K562 (cell line): ENCODE data around the gene EPB42. TPM values are rescaled to one million over a fixed set of nuclear protein-coding genes. Genes with fewer than 3 reads are reported as not detected.

ENCODE experiments used
- DPF2 ChIP-seq: fragments of 450-650 bp; IDR thresholded peaks from 2 replicates; pipeline ENCODE4 v1.6.1; 2016
- ESRRA ChIP-seq: fragments of 450-650 bp; IDR thresholded peaks from 2 replicates; pipeline ENCODE4 v1.6.1; 2014; ENCODE audit warnings: low read depth, mild to moderate bottlenecking, moderate library complexity, borderline replicate concordance
- MGA ChIP-seq: fragments of 450-650 bp; IDR thresholded peaks from 2 replicates; pipeline ENCODE4 v1.6.1; 2016; ENCODE audit warnings: mild to moderate bottlenecking, moderate library complexity
- RAD21 ChIP-seq, 2 experiments: fragments of 250-450 bp in 1 of 2; fragments of 450-650 bp in 1 of 2; sonication (Bioruptor Pico) in 1 of 2; formaldehyde crosslinking in 1 of 2; IDR thresholded peaks in 1 of 2; conservative IDR thresholded peaks in 1 of 2; 2 replicates each; pipeline versions ENCODE4 v1.4.0 to v1.8.0; 2020 to 2022; ENCODE audit warnings: mild to moderate bottlenecking in 2 of 2, moderate library complexity in 1 of 2
- TBL1XR1 ChIP-seq, 2 experiments: IDR thresholded peaks; 2 replicates each; pipeline ENCODE4 v1.6.1; 2012; ENCODE audit warnings: improper control_type of control experiment in 2 of 2, low read length in 2 of 2, mild to moderate bottlenecking in 1 of 2
- ZBTB33 ChIP-seq: sonication (generic); formaldehyde crosslinking; IDR thresholded peaks from 2 replicates; pipeline ENCODE4 v1.8.1; 2023; ENCODE audit warnings: mild to moderate bottlenecking, missing genetic modification reagents
- ZNF239 ChIP-seq: fragments of 250-450 bp; sonication (Bioruptor Pico); IDR thresholded peaks from 2 replicates; pipeline ENCODE4 v1.4.0; 2020; ENCODE audit warnings: mild to moderate bottlenecking
- ZNF644 ChIP-seq: fragments of 200-800 bp; sonication (Bioruptor generic); IDR thresholded peaks from 2 replicates; pipeline ENCODE4 v1.6.1; 2016; ENCODE audit warnings: low read depth, missing genetic modification characterization, missing compliant biosample characterization
- ZNF655 ChIP-seq: fragments of 250-450 bp; sonication (Bioruptor Pico); IDR thresholded peaks from 2 replicates; pipeline ENCODE4 v1.5.0; 2021
- polyA plus RNA-seq, 8 experiments: library from polyadenylated mRNA; depleted of rRNA in 4 of 8; stranded (reverse) in 5 of 8; unstranded in 3 of 8; fragments of >200 nt; fragmentation: Nextera tagmentation in 2 of 8; fragmentation: Illumina TruSeq in 1 of 8; extraction: Ambion mirVana in 2 of 8; extraction: Trizol in 1 of 8; gene quantifications; 2 replicates each; pipeline versions ENCODE4 v1.2.1 to v1.2.3, GENCODE V29; 2011 to 2014; ENCODE audit warnings: inconsistent platforms in 1 of 8, missing spikeins in 1 of 8
- total RNA-seq, 7 experiments: library from RNA; depleted of rRNA in 6 of 7; stranded (reverse); fragments of >200 nt in 6 of 7; fragmentation: Illumina TruSeq in 2 of 7; extraction: Trizol in 2 of 7; gene quantifications; 2 replicates each; pipeline versions ENCODE4 v1.2.1 to v1.2.3, GENCODE V29; 2011 to 2021; ENCODE audit warnings: low replicate concordance in 1 of 7

Gene EPB42
- total and polyA plus RNA-seq, 9 of the 15 experiments (the other 6 are each of a cell fraction or from before 2014, with no cell fraction given), result 0.38 to 2.3 (median 1.4) TPM

- TF ChIP-seq MGA (no peak), ZBTB33 (CRISPR knock-in tag) (no peak), RAD21 (CRISPR knock-in tag; conservative IDR thresholded peaks at IDR 0.05 in 1 of 2, IDR thresholded peaks at IDR 0.05 in 1 of 2) (peak; percentile 40 to 66; a peak in 3 of 4 replicates), ESRRA (peak; percentile 24; the same call in 1 of the 2 replicates), ZNF655 (CRISPR knock-in tag) (no peak), TBL1XR1 (IDR thresholded peaks at IDR 0.05; ENCODE audit: low read length in 2 of 2) (no peak), DPF2 (peak; percentile 27; the same call in 1 of the 2 replicates), ZNF644 (no peak), ZNF239 (CRISPR knock-in tag) (no peak)
Observed at GRCh38 chr15:43204016-43204901, 16.6 kb downstream of the EPB42 start (continued).
